HCT116 (cell line): ENCODE results near the gene MYO5C. TPM values are rescaled to one million over a fixed set of nuclear protein-coding genes. Genes with fewer than 3 reads are reported as not detected.

ENCODE experiments used
- ATAC-seq: fragments of 200-7000 bp; cut with Tn5 transposase; 2 replicates; pipeline ENCODE4 v1.9.1; 2020; ENCODE audit warnings: mild to moderate bottlenecking, moderate library complexity
- BruUV-seq: library from RNA; stranded (reverse); fragments of 400-500 nt; replicated peaks from 2 replicates; lab custom pipeline; 2021; lab: Mats Ljungman, UMichigan
- CTCF ChIA-PET: fragments of 300-600 bp; sonication (Branson Sonifier 250); formaldehyde crosslinking; loops from one replicate; lab custom pipeline; 2021; ENCODE audit warnings: antibody characterized with exemption; lab: Charles Lee
- POLR2A ChIA-PET: fragments of 300-600, 350-600 bp; sonication (Branson Sonifier 250); formaldehyde crosslinking; loops from one replicate; lab custom pipeline; 2021; ENCODE audit warnings: antibody characterized with exemption; lab: Charles Lee
- RAD21 ChIA-PET, 2 experiments: fragments of 300-600 bp; sonication (Branson Sonifier 250); formaldehyde crosslinking; loops; one replicate each; lab custom pipeline; 2023; ENCODE audit warnings: low total read pairs in 2 of 2; ENCODE audit not compliant: uncharacterized antibody in 2 of 2, unreplicated experiment in 2 of 2, low non-redundant PET in 1 of 2; lab: Charles Lee
- DNase-seq: peaks from one replicate; pipeline ENCODE4 v3.0.0-alpha.2; 2010; ENCODE audit warnings: low read depth, low spot score
- H2AFZ ChIP-seq: fragments of 200-600 bp; shearing (Covaris generic), sonication (generic); 2 replicates; pipeline ENCODE4 v1.6.1; 2017; ENCODE audit warnings: low read depth, mixed run types, mixed read lengths, antibody characterized with exemption, low read length; ENCODE audit not compliant: poor library complexity, severe bottlenecking
- H3K27ac ChIP-seq: 2 replicates; pipeline ENCODE4 v1.5.1; 2012; ENCODE audit warnings: low read depth, low read length
- H3K27me3 ChIP-seq: fragments of 200-600 bp; sonication (generic); 2 replicates; pipeline ENCODE4 v1.6.1; 2016; ENCODE audit warnings: mixed run types, low read length, mixed read lengths; ENCODE audit not compliant: insufficient read depth
- H3K36me3 ChIP-seq, 2 experiments: fragments of 200-500 bp in 1 of 2; fragments of 200-600 bp in 1 of 2; sonication (Bioruptor generic) in 1 of 2; sonication (generic) in 1 of 2; 2 replicates each; pipeline versions ENCODE4 v1.5.1 to v1.6.1; 2014 to 2016; ENCODE audit warnings: low read length in 2 of 2, inconsistent platforms in 1 of 2, mixed read lengths in 1 of 2, mixed run types in 1 of 2; ENCODE audit not compliant: insufficient read depth in 2 of 2, control insufficient read depth in 1 of 2
- H3K4me1 ChIP-seq, 2 experiments: fragments of 200-600 bp in 1 of 2; sonication (generic) in 1 of 2; 2 replicates each; pipeline versions ENCODE4 v1.5.1 to v1.6.1; 2012 to 2017; ENCODE audit warnings: low read length in 2 of 2, inconsistent platforms in 1 of 2, mild to moderate bottlenecking in 1 of 2, mixed read lengths in 1 of 2, mixed run types in 1 of 2, moderate library complexity in 1 of 2; ENCODE audit not compliant: insufficient read depth in 2 of 2, control insufficient read depth in 1 of 2
- H3K4me2 ChIP-seq: fragments of 200-600 bp; sonication (generic); 2 replicates; pipeline ENCODE4 v1.6.1; 2017; ENCODE audit warnings: mixed run types, low read length, mixed read lengths
- H3K4me3 ChIP-seq, 2 experiments: fragments of 200-600 bp in 1 of 2; sonication (generic) in 1 of 2; replicated peaks in 1 of 2; 2 replicates each; pipeline ENCODE4 v1.5.1; 2011 to 2016; ENCODE audit warnings: low read length in 2 of 2, control low read depth in 1 of 2, low read depth in 1 of 2, mild to moderate bottlenecking in 1 of 2, mixed read lengths in 1 of 2, mixed run types in 1 of 2
- H3K79me2 ChIP-seq: fragments of 200-600 bp; sonication (generic); 2 replicates; pipeline ENCODE4 v1.6.1; 2017; ENCODE audit warnings: mild to moderate bottlenecking, mixed run types, low read length, moderate library complexity, mixed read lengths; ENCODE audit not compliant: insufficient read depth
- H3K9ac ChIP-seq: fragments of 200-600 bp; sonication (generic); 2 replicates; pipeline ENCODE4 v1.6.1; 2016; ENCODE audit warnings: low read length, mixed read lengths
- H3K9me2 ChIP-seq: fragments of 200-600 bp; sonication (generic), shearing (Covaris generic); 2 replicates; pipeline ENCODE4 v1.6.1; 2017; ENCODE audit warnings: mixed run types, mild to moderate bottlenecking, moderate library complexity; ENCODE audit not compliant: insufficient read depth
- H3K9me3 ChIP-seq, 2 experiments: fragments of 200-500 bp in 1 of 2; fragments of 200-600 bp in 1 of 2; sonication (Bioruptor generic) in 1 of 2; sonication (generic) in 1 of 2; 2 replicates each; pipeline ENCODE4 v1.6.1; 2014 to 2017; ENCODE audit warnings: low read length in 2 of 2, mixed read lengths in 2 of 2, inconsistent platforms in 1 of 2, low read depth in 1 of 2, mild to moderate bottlenecking in 1 of 2, mixed run types in 1 of 2, moderate library complexity in 1 of 2; ENCODE audit not compliant: control insufficient read depth in 1 of 2, insufficient read depth in 1 of 2
- H4K20me1 ChIP-seq: fragments of 200-600 bp; sonication (generic), shearing (Covaris generic); 2 replicates; pipeline ENCODE4 v1.6.1; 2017; ENCODE audit warnings: mixed run types, mild to moderate bottlenecking, moderate library complexity; ENCODE audit not compliant: insufficient read depth
- CBX3 ChIP-seq: IDR thresholded peaks from 2 replicates; pipeline ENCODE4 v1.6.1; 2012; ENCODE audit warnings: low read depth
- CTCF ChIP-seq, 3 experiments: fragments of 200-600 bp in 1 of 3; sonication (generic) in 1 of 3; IDR thresholded peaks in 2 of 3; conservative IDR thresholded peaks in 1 of 3; 2 replicates each; pipeline ENCODE4 v1.5.1; 2012 to 2017; ENCODE audit warnings: low read depth in 2 of 3, low read length in 2 of 3, antibody characterized with exemption in 1 of 3, borderline replicate concordance in 1 of 3, control low read depth in 1 of 3, mild to moderate bottlenecking in 1 of 3, mixed read lengths in 1 of 3, mixed run types in 1 of 3, moderate library complexity in 1 of 3; ENCODE audit not compliant: insufficient read depth in 1 of 3
- EGR1 ChIP-seq: IDR thresholded peaks from 2 replicates; pipeline ENCODE4 v1.6.1; 2012; ENCODE audit warnings: low read depth
- ELF1 ChIP-seq: IDR thresholded peaks from 2 replicates; pipeline ENCODE4 v1.6.1; 2012; ENCODE audit warnings: low read depth, borderline replicate concordance
- FOSL1 ChIP-seq: IDR thresholded peaks from 2 replicates; pipeline ENCODE4 v1.6.1; 2012; ENCODE audit warnings: low read depth
- JUND ChIP-seq: IDR thresholded peaks from 2 replicates; pipeline ENCODE4 v1.6.1; 2012
- MAX ChIP-seq: IDR thresholded peaks from 2 replicates; pipeline ENCODE4 v1.6.1; 2012
- POLR2A ChIP-seq: IDR thresholded peaks from 2 replicates; pipeline ENCODE4 v1.7.0; 2011; ENCODE audit warnings: borderline replicate concordance; ENCODE audit not compliant: insufficient read depth, insufficient read length; ENCODE audit errors: extremely low read depth
- POLR2AphosphoS5 ChIP-seq: IDR thresholded peaks from 2 replicates; pipeline ENCODE4 v1.6.1; 2011; ENCODE audit warnings: mild to moderate bottlenecking, low read depth, low read length, moderate library complexity
- SIN3A ChIP-seq: IDR thresholded peaks from 2 replicates; pipeline ENCODE4 v1.6.1; 2012; ENCODE audit warnings: low read depth
- YY1 ChIP-seq: IDR thresholded peaks from 2 replicates; pipeline ENCODE4 v1.6.1; 2011; ENCODE audit warnings: low read length, low read depth, moderate library complexity, mild to moderate bottlenecking; ENCODE audit not compliant: insufficient replicate concordance; ENCODE audit errors: extremely low read depth
- ZNF274 ChIP-seq: fragments of 200-500 bp; sonication (Bioruptor generic); IDR thresholded peaks from 2 replicates; pipeline ENCODE4 v1.6.1; 2014; ENCODE audit warnings: mild to moderate bottlenecking, low read depth, low read length, inconsistent platforms
- intact Hi-C: fragments of 100-400 bp; cut with micrococcal nuclease; formaldehyde crosslinking; loops from 2 replicates; pipeline ENCODE4 v1.10.0; 2022
- total RNA-seq: library from RNA; stranded (reverse); gene quantifications from one replicate; pipeline ENCODE4 v1.2.1, GENCODE V29; 2021; ENCODE audit not compliant: unreplicated experiment
- TF ChIP-seq, protein P1 (sequence below): IDR thresholded peaks from 2 replicates; pipeline ENCODE4 v1.6.1; 2012; ENCODE audit warnings: low read depth
- TF ChIP-seq, protein P2 (sequence below): IDR thresholded peaks from 2 replicates; pipeline ENCODE4 v1.6.1; 2011; ENCODE audit warnings: mild to moderate bottlenecking, low read length, moderate library complexity; ENCODE audit not compliant: insufficient replicate concordance; ENCODE audit errors: extremely low read depth
- TF ChIP-seq, protein P3 (sequence below): IDR thresholded peaks from 2 replicates; pipeline ENCODE4 v1.6.1; 2012

Gene MYO5C
- total RNA-seq, 1 experiment from 2014 or later, result 34.0 TPM

DNA sequence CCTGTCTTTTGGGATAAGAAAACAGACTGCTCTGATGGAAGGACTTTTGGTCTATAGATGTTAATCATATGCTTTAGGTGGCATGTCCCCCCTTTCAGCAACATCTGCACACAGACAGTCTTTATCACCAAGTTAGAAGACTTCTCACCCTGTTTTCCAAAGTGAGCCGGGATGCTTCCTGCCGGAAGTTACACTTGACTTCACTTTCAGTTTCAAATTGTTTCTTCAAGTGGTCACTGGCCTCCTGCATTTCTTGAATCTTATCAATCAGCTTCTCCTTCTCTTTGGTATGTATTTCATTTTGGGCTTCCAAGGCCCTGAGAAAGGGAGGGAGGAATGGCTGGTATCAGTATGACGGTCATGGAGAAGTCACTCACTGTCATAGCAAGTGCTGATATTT, 77.2 kb downstream of the MYO5C start:
- DNase-seq, result no peak
- no peaks in the 10 kb centered on the region for H4K20me1 ChIP-seq
- no peaks in the 10 kb centered on the region for H3K79me2 ChIP-seq
- H3K27me3 ChIP-seq, result no peaks in the 10 kb centered on the region
- peaks cover 44 to 50% of the 10 kb centered on the region in 2 experiments; a peak in 3 of 4 replicates for H3K36me3 ChIP-seq
- no peak overlapping the region for H2AFZ ChIP-seq
- no peak overlapping the region for H3K4me3 ChIP-seq
- CTCF ChIA-PET, result no interaction called here
- ATAC-seq, result no peak
- intact Hi-C loops, result no loop called here
- POLR2A ChIA-PET, result no interaction called here
- no peaks in the 10 kb centered on the region for H3K9me2 ChIP-seq
- TF ChIP-seq POLR2A (no peak), SIN3A (no peak), CBX3 (no peak), POLR2AphosphoS5 (no peak), MAX (no peak), ZNF274 (no peak), YY1 (no peak), ELF1 (no peak), JUND (no peak), EGR1 (no peak), CTCF (IDR thresholded peaks at IDR 0.05 in 2 of 3, conservative IDR thresholded peaks at IDR 0.05 in 1 of 3; ENCODE audit: borderline replicate concordance in 1 of 3, insufficient read depth in 1 of 3, low read depth in 2 of 3, low read length in 2 of 3) (no peak), FOSL1 (no peak)
- TF ChIP-seq, protein P1, sequence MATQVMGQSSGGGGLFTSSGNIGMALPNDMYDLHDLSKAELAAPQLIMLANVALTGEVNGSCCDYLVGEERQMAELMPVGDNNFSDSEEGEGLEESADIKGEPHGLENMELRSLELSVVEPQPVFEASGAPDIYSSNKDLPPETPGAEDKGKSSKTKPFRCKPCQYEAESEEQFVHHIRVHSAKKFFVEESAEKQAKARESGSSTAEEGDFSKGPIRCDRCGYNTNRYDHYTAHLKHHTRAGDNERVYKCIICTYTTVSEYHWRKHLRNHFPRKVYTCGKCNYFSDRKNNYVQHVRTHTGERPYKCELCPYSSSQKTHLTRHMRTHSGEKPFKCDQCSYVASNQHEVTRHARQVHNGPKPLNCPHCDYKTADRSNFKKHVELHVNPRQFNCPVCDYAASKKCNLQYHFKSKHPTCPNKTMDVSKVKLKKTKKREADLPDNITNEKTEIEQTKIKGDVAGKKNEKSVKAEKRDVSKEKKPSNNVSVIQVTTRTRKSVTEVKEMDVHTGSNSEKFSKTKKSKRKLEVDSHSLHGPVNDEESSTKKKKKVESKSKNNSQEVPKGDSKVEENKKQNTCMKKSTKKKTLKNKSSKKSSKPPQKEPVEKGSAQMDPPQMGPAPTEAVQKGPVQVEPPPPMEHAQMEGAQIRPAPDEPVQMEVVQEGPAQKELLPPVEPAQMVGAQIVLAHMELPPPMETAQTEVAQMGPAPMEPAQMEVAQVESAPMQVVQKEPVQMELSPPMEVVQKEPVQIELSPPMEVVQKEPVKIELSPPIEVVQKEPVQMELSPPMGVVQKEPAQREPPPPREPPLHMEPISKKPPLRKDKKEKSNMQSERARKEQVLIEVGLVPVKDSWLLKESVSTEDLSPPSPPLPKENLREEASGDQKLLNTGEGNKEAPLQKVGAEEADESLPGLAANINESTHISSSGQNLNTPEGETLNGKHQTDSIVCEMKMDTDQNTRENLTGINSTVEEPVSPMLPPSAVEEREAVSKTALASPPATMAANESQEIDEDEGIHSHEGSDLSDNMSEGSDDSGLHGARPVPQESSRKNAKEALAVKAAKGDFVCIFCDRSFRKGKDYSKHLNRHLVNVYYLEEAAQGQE, result no peak
- TF ChIP-seq, protein P2, sequence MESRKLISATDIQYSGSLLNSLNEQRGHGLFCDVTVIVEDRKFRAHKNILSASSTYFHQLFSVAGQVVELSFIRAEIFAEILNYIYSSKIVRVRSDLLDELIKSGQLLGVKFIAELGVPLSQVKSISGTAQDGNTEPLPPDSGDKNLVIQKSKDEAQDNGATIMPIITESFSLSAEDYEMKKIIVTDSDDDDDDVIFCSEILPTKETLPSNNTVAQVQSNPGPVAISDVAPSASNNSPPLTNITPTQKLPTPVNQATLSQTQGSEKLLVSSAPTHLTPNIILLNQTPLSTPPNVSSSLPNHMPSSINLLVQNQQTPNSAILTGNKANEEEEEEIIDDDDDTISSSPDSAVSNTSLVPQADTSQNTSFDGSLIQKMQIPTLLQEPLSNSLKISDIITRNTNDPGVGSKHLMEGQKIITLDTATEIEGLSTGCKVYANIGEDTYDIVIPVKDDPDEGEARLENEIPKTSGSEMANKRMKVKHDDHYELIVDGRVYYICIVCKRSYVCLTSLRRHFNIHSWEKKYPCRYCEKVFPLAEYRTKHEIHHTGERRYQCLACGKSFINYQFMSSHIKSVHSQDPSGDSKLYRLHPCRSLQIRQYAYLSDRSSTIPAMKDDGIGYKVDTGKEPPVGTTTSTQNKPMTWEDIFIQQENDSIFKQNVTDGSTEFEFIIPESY, result no peak
- TF ChIP-seq, protein P3, sequence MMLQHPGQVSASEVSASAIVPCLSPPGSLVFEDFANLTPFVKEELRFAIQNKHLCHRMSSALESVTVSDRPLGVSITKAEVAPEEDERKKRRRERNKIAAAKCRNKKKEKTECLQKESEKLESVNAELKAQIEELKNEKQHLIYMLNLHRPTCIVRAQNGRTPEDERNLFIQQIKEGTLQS, result no peak
- RAD21 ChIA-PET, result no interaction called here
- no peaks in the 10 kb centered on the region for H3K9me3 ChIP-seq
- H3K27ac ChIP-seq, result no peak overlapping the region
- BruUV-seq, result no TSS peak
- no peaks in the 10 kb centered on the region for H3K4me1 ChIP-seq
- no peak overlapping the region for H3K4me2 ChIP-seq
- no peak overlapping the region for H3K9ac ChIP-seq
